GM15510 (cell line): Measurements from ENCODE around the gene ESPN.

Experiments used
- POLR2A ChIP-seq: IDR thresholded peaks from 3 replicates; pipeline ENCODE4 v1.6.1; 2011; ENCODE audit warnings: borderline replicate concordance; ENCODE audit not compliant: insufficient read length; ENCODE audit errors: extremely low read depth

ESPN gene

DNA sequence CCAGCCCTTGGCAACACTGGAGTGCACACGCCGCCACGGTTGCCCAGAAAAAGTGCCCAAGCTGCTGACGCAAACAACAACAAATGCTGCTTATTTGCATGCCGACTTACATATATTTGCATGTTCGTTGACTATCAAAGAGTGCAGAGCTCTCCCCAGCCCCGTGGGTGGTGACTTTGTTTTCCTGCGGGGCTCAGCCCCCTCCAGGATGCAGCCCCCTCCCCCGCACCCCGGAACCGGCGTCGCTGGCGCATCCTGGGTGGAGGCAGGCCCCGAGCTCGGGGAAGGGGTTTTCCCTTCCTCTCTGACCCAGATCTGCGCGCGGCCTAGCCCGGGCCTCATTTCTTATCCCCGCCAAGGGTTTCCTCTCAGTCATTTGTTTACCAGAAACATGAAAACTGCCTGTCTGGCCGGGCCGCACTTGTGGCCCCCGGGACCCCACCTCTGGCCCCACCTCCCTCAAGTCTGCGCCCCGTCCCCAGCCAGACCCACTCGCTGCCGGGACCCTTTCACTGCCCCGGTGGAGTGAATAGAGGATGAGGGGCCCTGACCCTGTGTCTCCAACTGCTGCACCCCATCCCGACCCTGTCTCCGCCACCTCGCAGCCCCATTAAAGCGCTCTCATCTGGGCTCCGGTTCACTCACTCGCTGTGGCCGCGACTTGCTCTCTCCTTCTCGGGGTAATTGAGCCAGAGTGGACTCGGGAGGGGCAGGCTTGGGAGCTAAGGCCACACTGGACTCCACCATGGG, 35.9 kb downstream of the ESPN start:
- no peak for TF ChIP-seq POLR2A

DNA sequence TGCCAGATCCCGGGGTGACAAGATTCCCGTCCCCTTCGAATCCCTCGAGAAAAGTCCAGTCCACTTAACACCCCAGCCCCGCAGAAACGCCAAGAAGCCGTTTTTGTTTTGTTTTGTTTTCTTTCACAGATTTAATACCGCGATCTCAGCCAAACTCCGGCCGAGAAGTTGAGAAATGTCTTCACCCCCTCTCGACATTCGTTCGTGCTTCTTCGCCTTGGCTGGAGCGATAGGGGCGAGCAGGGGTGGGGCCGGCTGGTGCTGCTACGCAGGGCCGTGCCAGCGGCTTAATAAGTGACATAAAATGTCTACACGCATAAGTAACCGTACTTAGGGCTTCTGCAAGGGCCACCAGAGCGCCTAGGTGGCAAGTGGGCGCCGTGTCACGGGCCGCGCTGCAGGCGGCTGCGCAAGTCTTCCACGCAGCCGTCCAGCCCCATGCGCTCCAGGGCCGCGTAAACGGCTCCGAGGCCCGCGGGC, 36.5 kb downstream of the ESPN start:
- TF ChIP-seq POLR2A = no peak

DNA sequence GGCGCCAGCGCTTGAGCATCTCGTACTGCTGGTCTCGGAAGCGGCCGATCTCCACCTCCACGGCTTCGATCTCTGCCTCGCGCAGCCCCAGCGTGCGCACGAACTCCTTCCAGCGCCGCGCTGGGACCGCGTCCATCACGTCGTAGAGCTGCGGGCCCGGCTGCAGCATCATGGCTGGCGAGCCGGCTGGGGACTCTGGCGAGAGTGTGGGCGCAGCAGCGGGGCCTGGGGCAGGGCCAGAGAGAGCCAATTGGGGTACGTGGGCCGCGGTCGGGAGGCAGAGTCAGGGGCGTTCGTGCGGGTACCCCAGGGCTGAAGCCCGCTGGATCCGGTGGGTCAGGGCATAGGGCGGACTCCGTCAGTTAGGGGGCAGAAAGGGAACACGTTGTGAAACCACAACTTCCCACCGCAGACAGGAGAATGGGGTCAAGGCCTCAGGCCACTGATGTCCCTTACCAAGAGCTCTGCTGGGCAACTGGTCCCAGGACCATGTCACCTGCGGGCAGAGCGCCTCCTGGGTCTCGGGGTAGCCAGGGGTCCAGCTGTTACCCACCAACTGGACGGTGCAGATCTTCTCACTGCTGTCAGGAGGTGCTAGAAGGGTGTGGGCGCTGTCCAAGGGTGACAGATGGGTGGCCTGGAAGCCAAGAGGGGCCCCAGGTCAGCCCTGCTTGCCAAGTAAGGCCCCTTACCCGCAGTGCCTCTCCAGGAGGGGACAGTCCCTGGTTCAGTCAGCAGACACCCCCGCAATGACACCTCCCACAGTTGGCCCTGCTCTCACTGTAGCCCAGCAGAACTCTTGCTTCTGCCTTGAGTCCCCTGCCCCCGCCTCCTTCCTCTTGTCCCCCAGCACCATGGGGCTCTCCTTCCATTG, 37.2 kb downstream of the ESPN start:
- TF ChIP-seq POLR2A = no peak

DNA sequence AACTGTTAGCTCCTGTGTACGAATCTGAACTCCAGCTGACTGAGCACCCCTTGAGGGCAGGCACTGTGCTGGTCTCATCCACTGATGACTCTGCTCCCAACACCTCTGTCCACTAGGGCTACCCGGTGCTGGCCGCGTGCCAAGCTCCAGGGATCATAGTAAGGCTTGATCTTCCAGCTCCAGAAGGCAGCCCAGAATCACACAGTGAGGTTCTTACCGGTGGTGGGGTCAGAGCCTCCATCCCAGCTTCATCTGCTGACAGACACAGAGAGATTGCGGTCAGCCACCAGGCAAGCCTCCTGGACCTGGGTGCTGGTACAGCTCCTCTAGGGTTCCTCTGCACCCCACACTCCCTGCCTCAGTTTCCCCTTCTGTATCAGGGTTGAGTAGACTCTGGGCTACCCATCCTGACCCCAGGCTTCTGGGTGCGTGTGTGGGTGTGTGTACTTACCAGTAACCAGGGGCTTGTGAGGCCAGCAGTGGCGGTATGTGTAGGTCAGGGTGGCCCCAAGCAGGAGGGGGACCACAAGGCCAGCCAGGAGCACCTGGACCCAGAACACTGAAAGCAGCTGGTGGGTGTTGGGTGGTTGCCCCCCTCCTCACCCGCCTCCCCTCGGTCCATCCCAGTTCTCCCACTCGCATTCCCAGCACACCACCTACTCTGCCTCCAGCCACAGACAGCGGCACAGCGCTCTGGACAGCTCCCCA, 38.0 kb downstream of the ESPN start:
- TF ChIP-seq POLR2A = no peak

DNA sequence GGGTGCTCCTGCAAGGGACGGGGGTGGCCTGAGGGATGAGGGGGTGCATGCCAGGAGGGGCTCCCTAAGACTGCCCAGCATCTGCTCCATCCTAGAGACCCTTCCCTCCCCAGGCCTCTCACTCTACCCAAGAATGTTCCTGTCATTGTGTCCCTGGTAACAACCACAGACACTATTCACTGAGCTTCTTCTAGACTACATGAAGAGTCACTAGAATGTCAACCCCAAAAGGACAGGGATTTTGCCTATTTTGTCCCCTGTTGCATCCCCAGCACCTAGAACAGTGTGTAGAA, 38.5 kb downstream of the ESPN start:
- TF ChIP-seq POLR2A = no peak

DNA sequence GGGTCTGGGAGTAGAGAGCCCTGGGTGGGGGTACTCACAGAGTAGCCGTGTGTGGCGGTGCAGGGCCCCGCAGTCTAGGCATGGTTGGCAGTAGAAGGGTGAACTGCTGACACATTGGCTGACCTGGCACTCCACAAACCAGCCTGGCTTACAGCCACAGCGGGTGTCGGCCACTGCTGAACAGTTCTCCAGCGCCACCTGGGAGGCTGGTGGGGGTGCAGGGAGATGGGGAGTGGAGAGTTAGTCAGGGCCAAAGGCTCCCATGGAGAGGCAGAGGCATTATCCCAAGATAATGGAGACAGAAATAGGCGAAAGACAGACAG, 39.9 kb downstream of the ESPN start:
- TF ChIP-seq POLR2A = no peak

DNA sequence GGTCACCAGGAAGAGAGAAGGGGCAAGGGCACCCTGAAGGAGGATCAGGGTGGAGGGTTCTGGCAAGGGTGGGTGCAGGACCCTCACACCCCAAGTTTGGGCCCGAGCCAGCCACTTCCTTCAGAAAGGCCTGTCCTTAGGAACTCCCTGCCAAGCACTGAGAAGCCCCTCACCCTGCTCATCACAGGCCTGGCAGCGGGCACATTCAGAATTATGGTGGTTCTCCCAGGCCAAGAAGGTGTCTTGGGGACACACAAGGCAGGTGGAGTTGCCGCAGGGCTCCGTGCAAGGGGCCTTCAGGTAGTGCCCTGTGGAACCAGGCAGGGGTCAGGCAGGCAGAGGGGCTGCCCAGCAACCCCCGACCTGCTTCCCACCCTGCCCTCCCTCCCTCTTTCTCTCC, 40.3 kb downstream of the ESPN start:
- no peak for TF ChIP-seq POLR2A

DNA sequence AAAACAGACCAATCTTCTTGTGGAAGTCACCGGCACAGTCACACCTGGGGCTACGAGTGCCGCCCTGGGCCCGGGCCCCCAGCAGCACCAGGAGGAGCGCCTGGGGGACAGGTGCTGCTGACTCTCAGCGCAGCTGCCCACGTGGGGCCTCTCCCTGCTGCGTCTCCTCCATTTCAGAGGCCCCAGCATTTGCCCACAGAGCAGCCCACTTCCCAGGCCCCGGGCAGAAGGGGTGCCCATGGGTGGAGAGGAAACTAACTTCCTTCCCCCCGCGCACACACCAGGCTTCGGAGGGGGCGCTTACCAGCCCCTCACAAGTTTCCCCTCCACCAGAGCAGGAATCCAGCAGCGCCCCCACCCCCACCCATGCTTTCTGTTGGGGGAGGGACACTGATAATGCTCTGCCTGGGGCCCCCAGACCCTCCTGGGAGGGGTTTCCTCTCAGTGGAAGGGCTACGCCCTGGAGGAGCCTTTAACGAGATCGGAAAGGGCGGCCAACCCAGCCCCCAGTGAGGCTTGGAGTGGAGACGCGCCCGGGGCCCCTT, 41.0 kb downstream of the ESPN start:
- TF ChIP-seq POLR2A = no peak

DNA sequence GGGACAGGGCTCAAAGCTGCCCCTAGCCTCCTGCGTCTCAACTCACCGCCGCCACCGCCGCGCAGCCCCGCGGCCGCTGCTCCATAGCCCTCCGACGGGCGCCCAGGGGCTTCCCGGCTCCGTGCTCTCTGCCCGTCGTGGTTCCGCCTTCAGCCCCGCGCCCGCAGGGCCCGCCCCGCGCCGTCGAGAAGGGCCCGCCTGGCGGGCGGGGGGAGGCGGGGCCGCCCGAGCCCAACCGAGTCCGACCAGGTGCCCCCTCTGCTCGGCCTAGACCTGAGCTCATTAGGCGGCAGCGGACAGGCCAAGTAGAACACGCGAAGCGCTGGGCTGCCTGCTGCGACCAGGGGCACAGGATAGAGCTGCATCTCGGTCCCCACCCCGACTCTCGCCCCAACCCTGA, 41.4 kb downstream of the ESPN start, which contains the start of gene TNFRSF25:
Gene TNFRSF25, minus strand, starts transcription at position 151 of the 400 bp plus-strand sequence. Its CDS starts 66 bp downstream, at position 85.
- no peak for TF ChIP-seq POLR2A

DNA sequence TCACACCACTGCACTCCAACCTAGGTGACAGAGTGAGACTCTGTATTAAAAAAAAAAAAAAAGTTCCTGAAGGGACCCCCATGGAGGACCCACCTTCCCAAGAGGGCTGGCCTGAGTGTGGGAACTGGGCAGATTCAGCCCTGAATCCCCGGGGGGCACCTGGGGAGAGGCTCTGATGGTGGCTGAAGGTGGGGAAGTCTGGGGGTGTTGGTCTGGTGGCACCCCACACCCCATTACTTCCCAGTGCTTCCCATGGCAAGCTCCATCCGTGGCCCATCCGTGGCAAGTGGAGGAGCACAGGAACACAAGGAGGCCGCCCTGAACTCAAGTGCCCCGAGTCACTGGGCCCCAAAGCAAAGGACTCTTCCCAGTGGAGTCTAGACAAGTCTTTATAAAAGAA, 42.2 kb downstream of the ESPN start:
- TF ChIP-seq POLR2A = no peak

DNA sequence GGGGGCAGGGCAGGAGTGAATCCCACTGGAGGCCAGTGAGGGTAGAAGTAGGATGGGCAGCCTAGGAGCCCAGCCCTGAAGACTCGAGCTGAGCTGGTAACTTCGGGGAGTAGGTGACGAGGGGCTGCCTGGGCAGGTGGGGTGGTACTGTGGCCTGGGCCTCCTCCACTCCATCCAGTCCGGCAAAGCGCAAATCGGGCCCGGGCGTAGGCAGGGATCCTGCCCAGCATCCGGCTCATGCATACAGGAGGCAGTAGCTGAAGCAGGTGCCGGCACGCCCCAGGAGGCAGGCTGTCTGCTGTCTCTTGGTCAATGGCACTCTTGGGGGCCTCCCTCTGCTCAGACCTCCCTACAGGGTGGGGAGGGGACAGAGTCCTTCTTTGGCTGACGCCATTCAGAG, 42.6 kb downstream of the ESPN start:
- TF ChIP-seq POLR2A = no peak

DNA sequence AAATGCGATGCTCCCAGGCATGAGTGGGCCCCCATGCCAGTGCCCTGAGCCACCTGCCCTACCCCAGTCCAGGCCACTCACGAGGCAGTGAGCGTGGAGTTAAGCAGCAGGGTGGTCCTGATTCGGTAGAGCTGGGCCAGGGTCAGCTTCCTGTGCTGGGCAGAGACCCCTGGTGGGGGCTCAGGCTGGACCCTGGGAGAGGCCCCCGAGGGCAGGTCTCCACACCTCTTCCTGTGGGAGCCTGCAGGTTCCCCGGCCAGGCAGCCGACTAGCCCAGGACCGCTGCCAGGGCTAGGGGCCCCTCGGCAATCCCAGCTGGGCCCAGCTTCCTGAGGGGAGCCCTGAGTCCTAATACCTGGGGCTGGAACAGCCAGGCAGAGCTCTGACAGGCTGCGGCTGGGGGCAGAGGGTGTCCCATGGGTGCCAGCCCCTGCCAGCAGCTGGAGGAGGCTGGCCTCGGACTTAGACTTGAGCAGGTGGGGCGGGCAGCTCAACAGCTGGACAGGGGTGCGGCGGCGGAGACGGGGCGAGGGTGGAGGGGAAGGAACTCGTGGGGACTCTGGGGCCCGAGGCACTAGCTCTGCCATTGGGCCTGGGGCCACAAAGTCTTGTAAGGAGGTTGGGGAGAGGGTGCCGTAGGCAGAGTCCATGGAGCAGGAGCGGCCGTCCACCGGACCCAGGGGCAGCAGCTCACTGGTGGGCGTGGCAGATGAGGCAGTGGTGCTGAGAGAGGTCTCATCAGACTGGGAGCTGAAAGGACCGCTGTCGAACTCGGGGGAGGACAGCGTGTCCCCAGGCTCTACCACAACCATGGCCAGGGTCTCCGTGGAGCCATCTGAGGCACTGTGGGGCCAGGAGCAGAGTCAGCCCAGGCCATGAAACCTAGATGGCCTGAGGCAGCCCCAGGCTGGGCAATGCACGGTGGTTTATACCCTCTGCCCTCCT, 43.4 kb downstream of the ESPN start:
- no peak for TF ChIP-seq POLR2A

DNA sequence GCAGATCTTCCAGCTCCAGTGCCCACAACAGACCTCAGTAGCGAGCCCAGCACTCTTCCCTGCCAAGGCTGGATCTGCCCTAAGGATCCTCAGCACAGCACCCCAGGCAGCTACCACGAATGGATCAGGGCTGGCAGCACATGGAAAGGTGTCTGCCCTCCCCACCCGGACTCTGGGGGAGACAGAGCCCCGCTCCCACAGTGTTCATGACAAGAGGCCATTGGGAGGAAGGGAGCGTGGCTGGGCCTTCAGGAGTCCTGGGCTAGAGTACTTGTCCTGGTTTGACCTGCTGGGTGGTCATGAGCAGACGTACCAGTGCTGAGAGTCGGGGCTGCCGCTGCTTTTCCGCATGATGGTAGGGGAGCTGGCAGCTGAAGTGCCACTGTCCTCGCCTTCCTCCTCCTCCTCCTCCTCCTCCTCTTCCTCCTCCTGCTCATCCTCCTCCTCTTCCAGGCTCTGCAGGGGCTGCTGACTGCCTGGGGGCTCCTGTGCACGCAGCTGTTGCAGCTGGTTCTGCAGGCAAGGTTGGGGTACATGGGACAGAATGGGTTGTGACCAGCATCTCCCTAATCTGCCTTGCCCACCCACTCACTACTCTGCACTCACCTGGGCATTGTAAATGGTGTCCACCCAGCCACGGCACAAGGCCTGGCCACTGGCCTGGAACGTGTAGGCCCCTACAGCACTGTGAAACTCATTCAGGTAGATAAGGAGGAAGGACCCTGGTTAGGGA, 44.3 kb downstream of the ESPN start:
- no peak for TF ChIP-seq POLR2A
